Naive thymus-derived CD4-positive, alpha-beta T cell (primary cell): ENCODE measurements around the gene AMPD3. TPM values are rescaled to one million over a fixed set of nuclear protein-coding genes. Genes with fewer than 3 reads are reported as not detected.

Experiments
- ATAC-seq: fragments of 150-1000 bp; cut with Tn5 transposase; 2 replicates; pipeline ENCODE4 v1.10.0; 2021; ENCODE audit warnings: mild to moderate bottlenecking, moderate library complexity
- CTCF ChIA-PET: fragments of 350-600 bp; sonication (Branson Sonifier 250); formaldehyde crosslinking; loops from one replicate; lab custom pipeline; 2021; ENCODE audit warnings: antibody characterized with exemption; lab: Charles Lee
- POLR2A ChIA-PET: fragments of 350-600 bp; sonication (Branson Sonifier 250); formaldehyde crosslinking; loops from one replicate; lab custom pipeline; 2021; ENCODE audit warnings: antibody characterized with exemption, inconsistent platforms; lab: Charles Lee
- DNase-seq, 9 donors: peaks; one replicate each; pipeline versions ENCODE4 v3.0.0 to v3.0.0-alpha.2; 2020 to 2022; ENCODE audit warnings: mixed read lengths in 1 of 9
- H3K27ac ChIP-seq: one replicate; pipeline ENCODE4 v1.7.0; 2013; ENCODE audit warnings: mild to moderate bottlenecking, low read depth, low read length, moderate library complexity
- H3K27me3 ChIP-seq, 2 donors: one replicate each; pipeline ENCODE4 v1.7.0; 2013; ENCODE audit warnings: low read length in 2 of 2, mild to moderate bottlenecking in 2 of 2, moderate library complexity in 2 of 2; ENCODE audit not compliant: control insufficient read depth in 2 of 2, insufficient read depth in 2 of 2
- H3K36me3 ChIP-seq, 3 experiments: 1 replicate in 2 of 3; 2 replicates in 1 of 3; pipeline ENCODE4 v1.7.0; 2013; ENCODE audit warnings: low read length in 3 of 3, mild to moderate bottlenecking in 3 of 3, moderate library complexity in 1 of 3; ENCODE audit not compliant: insufficient read depth in 3 of 3, control insufficient read depth in 2 of 3
- H3K4me1 ChIP-seq, 2 donors: one replicate each; pipeline ENCODE4 v1.7.0; 2013; ENCODE audit warnings: low read length in 2 of 2, mild to moderate bottlenecking in 2 of 2, moderate library complexity in 1 of 2; ENCODE audit not compliant: control insufficient read depth in 2 of 2, insufficient read depth in 2 of 2
- H3K4me3 ChIP-seq: 2 replicates; pipeline ENCODE4 v1.7.0; 2013; ENCODE audit warnings: mild to moderate bottlenecking, low read length
- H3K9me3 ChIP-seq, 3 experiments: 1 replicate in 2 of 3; 2 replicates in 1 of 3; pipeline ENCODE4 v1.7.0; 2013; ENCODE audit warnings: low read length in 3 of 3; ENCODE audit not compliant: control insufficient read depth in 2 of 3
- H3K27ac Mint-ChIP-seq, 9 donors: one replicate each; pipeline ENCODE4 v1.8.0; 2020 to 2022; ENCODE audit warnings: mixed read lengths in 9 of 9, mild to moderate bottlenecking in 8 of 9, moderate library complexity in 5 of 9, inconsistent platforms in 2 of 9
- H3K27me3 Mint-ChIP-seq, 5 donors: one replicate each; pipeline ENCODE4 v1.8.0; 2021 to 2022; ENCODE audit warnings: mixed read lengths in 5 of 5, mild to moderate bottlenecking in 1 of 5
- H3K36me3 Mint-ChIP-seq, 5 donors: one replicate each; pipeline ENCODE4 v1.8.0; 2020 to 2022; ENCODE audit warnings: mixed read lengths in 5 of 5, mild to moderate bottlenecking in 3 of 5, inconsistent platforms in 1 of 5
- H3K4me1 Mint-ChIP-seq, 7 donors: one replicate each; pipeline ENCODE4 v1.8.0; 2020 to 2022; ENCODE audit warnings: mixed read lengths in 7 of 7, mild to moderate bottlenecking in 3 of 7, inconsistent platforms in 1 of 7
- H3K4me3 Mint-ChIP-seq, 10 donors: one replicate each; pipeline ENCODE4 v1.8.0; 2020 to 2022; ENCODE audit warnings: mild to moderate bottlenecking in 10 of 10, mixed read lengths in 10 of 10, moderate library complexity in 6 of 10, inconsistent platforms in 2 of 10
- H3K9me3 Mint-ChIP-seq, 11 donors: one replicate each; pipeline ENCODE4 v1.8.0; 2020 to 2022; ENCODE audit warnings: mixed read lengths in 11 of 11, mild to moderate bottlenecking in 4 of 11, inconsistent platforms in 1 of 11, moderate library complexity in 1 of 11
- intact Hi-C, 2 donors: fragments of 100-400 bp; cut with micrococcal nuclease; formaldehyde crosslinking; loops; one replicate each; pipeline ENCODE4 v1.15.1; 2023
- polyA plus RNA-seq, 2 donors: library from polyadenylated mRNA; unstranded; fragments of 300-500 nt; fragmentation: Illumina TruSeq; gene quantifications; one replicate each; pipeline ENCODE4 v1.2.3, GENCODE V29; 2021
- total RNA-seq, 6 experiments: library from RNA in 5 of 6; stranded (reverse) in 5 of 6; gene quantifications; 1 replicate in 5 of 6; 2 replicates in 1 of 6; pipeline ENCODE4 v1.2.3 and lab custom pipeline; 2021 to 2026

The AMPD3 gene
- total RNA-seq (10 to 100 TPM; 23.9 to 35.1 (median 30.4) TPM), polyA plus RNA-seq (10 to 100 TPM; 12.9 to 17.8 TPM), total RNA-seq (lab: John Stamatoyannopoulos, UW) (38.0 reads per million, percentile 65 among the genes with 10 or more reads in this experiment)

- CTCF ChIA-PET, result interaction anchor here (0.6 to 2.4 kb wide), 7 partner anchors 9 to 87 kb away, joined by 3 to 13 read pairs (median 4); no protein-coding TSS in a partner anchor
- H3K27me3 Mint-ChIP-seq, result peaks cover 0 to 11% (median 0%) of the 10 kb centered on the region in 5 donors
- Histone ChIP-seq H3K27ac (peak within 1 kb of the TSS; percentile 75), H3K4me1 (peaks cover 59 to 70% of the 10 kb centered on the region in 2 donors), H3K36me3 (no peaks in the 10 kb centered on the region), H3K27me3 (no peaks in the 10 kb centered on the region), H3K9me3 (no peaks in the 10 kb centered on the region), H3K4me3 (peak within 1 kb of the TSS; percentile 55)
- DNase-seq (peak in 1 of 9 donors; percentile 35), ATAC-seq (peak; percentile 19)
- H3K4me3 Mint-ChIP-seq, result peak within 1 kb of the TSS; percentile 78 to 96 (median 92)
- peaks cover 67 to 88% (median 86%) of the 10 kb centered on the region in 7 donors for H3K4me1 Mint-ChIP-seq
- peaks cover 0 to 10% (median 0%) of the 10 kb centered on the region in 5 donors for H3K36me3 Mint-ChIP-seq
- POLR2A ChIA-PET, result interaction anchor here (0.7 to 3.0 kb wide), 11 partner anchors 10 to 403 kb away, joined by 3 to 22 read pairs (median 4); partner anchors contain the start of genes EIF4G2, RNF141 and ZBED5
- intact Hi-C loops, result loop anchor here (5.0 to 10.0 kb wide), 12 partner anchors 37 to 1770 kb away; partner anchors contain the start of genes USP47 (in 2 of the 2), ZBED5 (in 2 of the 2), ADM (in 1 of the 2) and EIF4G2 (in 1 of the 2)
- H3K9me3 Mint-ChIP-seq, result peaks cover 0 to under 1% (median 0%) of the 10 kb centered on the region in 11 donors
- H3K27ac Mint-ChIP-seq, result peak within 1 kb of the TSS; percentile 87 to 98 (median 94)
Measured at GRCh38 chr11:10454878-10455631, at the start of gene AMPD3. Gene AMPD3, plus strand, starts transcription at chr11:10455264. Its CDS starts 6,256 bp downstream, at chr11:10461520.

DNA sequence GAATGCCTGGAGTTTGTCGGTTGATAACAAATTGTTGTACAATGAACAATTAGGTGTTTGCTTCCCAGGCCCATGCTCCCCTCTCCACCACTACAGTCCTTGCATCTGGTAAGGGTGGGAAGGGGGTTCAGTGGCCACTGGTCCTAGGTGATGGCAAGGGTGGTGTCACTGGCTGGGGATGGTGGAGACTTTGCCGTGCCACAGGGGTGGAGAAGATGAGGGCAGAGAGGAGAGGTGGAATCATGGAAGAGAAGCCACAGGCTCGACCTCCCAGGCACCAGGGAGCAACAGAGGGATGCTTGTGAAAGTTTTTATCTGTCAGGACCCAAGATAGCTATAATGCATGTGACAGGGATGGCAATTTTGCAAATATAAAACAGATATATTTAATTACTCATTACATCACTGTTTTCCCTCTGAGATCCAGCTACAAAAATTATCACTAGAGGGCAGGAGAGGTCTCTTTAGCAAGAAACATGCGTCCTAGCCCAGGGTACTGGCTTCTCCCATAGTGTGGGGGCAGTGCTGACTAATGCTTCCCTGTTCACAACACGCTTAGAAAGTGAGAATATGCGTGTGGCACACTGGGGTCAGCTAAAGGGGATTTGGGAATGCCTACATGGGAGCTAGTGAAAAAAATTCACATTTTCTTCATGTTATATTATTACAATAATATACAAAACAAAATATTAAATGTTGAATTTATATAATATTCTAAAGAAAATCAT, 49.0 kb upstream of the AMPD3 start:
- Mint-ChIP-seq H3K9me3 (no peaks in the 10 kb centered on the region), H3K27ac (peak overlapping the region in 1 of 9 donors; percentile 50), H3K4me3 (no peak overlapping the region), H3K36me3 (no peaks in the 10 kb centered on the region), H3K27me3 (peaks cover 0 to 2% (median 0%) of the 10 kb centered on the region in 5 donors), H3K4me1 (peaks cover 5 to 34% (median 27%) of the 10 kb centered on the region in 7 donors)
- CTCF ChIA-PET, result interaction anchor here (0.6 to 5.0 kb wide), 16 partner anchors 9 to 387 kb away, joined by 3 to 65 read pairs (median 4); partner anchors contain the start of gene AMPD3
- DNase-seq (peak in 8 of 9 donors; percentile 30 to 56 (median 46)), ATAC-seq (peak; percentile 82)
- H3K27me3 ChIP-seq, result no peaks in the 10 kb centered on the region
- POLR2A ChIA-PET, result interaction anchor here (0.6 to 1.1 kb wide), 3 partner anchors 49 to 345 kb away, joined by 3 read pairs; partner anchors contain the start of genes AMPD3 and CTR9
- peaks cover 4 to 12% of the 10 kb centered on the region in 2 donors for H3K4me1 ChIP-seq
- no peaks in the 10 kb centered on the region for H3K9me3 ChIP-seq
- intact Hi-C loops, result loop anchor here (1.0 to 10.0 kb wide), 4 partner anchors 135 to 619 kb away; partner anchors contain the start of gene RNF141 (in 1 of the 2)
- no peaks in the 10 kb centered on the region for H3K36me3 ChIP-seq
- H3K4me3 ChIP-seq, result no peak overlapping the region
- H3K27ac ChIP-seq, result no peak overlapping the region

- Mint-ChIP-seq H3K4me3 (no peak overlapping the region), H3K4me1 (peaks cover 5 to 34% (median 26%) of the 10 kb centered on the region in 7 donors), H3K27ac (no peak overlapping the region), H3K27me3 (peaks cover 0 to 4% (median 0%) of the 10 kb centered on the region in 5 donors), H3K9me3 (no peaks in the 10 kb centered on the region), H3K36me3 (no peaks in the 10 kb centered on the region)
- DNase-seq, result no peak
- ChIA-PET POLR2A (interaction anchor here (1.1 kb wide), 1 partner anchor 344 kb away, joined by 3 read pairs; the partner anchor contains the start of gene CTR9), CTCF (interaction anchor here (0.6 to 5.0 kb wide), 8 partner anchors 8 to 330 kb away, joined by 3 to 65 read pairs (median 4); no protein-coding TSS in a partner anchor)
- intact Hi-C loops, result loop anchor here (1.0 to 10.0 kb wide), 3 partner anchors 30 to 618 kb away; partner anchors contain the start of gene RNF141 (in 1 of the 2)
- Histone ChIP-seq H3K27me3 (no peaks in the 10 kb centered on the region), H3K27ac (no peak overlapping the region), H3K4me3 (no peak overlapping the region), H3K9me3 (no peaks in the 10 kb centered on the region), H3K4me1 (peaks cover 4 to 12% of the 10 kb centered on the region in 2 donors), H3K36me3 (no peaks in the 10 kb centered on the region)
- ATAC-seq, result peak; percentile 80
Measured at GRCh38 chr11:10407055-10407454, 48.0 kb upstream of the AMPD3 start.

DNA sequence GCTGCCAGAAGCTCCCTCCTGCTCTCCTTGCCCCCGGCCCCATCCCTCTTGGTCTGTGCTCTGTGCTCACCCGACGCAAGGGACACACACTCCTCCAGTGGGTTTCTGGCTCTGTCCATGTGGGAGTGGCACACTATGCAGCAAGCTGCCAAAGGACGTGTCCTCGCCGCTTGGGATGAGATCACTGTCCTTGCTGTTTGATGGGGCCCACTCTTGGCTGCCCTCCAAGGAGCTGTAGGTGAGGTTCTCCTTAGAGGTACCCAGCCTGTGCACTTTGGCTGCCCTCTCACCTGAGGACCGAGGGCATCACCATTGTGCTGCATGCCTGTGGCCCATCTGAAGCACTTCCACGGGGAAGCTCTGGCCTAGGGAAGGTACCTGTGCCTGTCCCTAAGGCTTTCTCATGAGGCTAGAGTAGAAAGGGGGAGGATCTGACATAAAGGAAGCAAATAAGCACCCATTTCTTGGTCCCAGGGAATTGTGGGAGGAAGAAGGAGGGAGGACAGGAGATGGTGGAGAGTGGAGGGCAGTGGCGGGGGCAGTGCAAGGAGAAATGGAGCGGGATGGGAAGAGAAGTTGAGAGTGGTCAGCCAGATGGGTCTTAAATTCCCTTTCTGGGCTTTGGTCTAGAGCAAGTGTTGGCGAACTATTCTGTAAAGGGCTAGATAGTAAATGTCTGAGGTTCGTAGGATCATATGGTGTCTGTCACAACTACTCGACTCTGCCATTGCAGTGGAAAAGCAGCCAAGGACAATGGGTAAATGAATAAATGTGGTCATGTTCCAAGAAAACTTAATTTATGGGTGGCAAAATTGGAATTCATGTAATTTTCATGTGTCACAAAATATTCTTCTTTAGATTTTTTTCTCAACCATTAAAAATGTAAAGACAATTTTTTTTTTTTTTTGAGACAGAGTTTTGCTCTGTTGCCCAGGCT, 47.0 kb upstream of the AMPD3 start:
- H3K36me3 Mint-ChIP-seq, result no peaks in the 10 kb centered on the region
- ChIA-PET POLR2A (interaction anchor here (0.7 kb wide), 1 partner anchor 340 kb away, joined by 3 read pairs; no protein-coding TSS in a partner anchor), CTCF (interaction anchor here (1.0 to 1.3 kb wide), 3 partner anchors 125 to 248 kb away, joined by 3 to 6 read pairs (median 4); no protein-coding TSS in a partner anchor)
- intact Hi-C loops, result loop anchor here (1.0 to 10.0 kb wide), 3 partner anchors 31 to 617 kb away; partner anchors contain the start of gene RNF141 (in 1 of the 2)
- Histone ChIP-seq H3K27me3 (no peaks in the 10 kb centered on the region), H3K36me3 (no peaks in the 10 kb centered on the region), H3K9me3 (no peaks in the 10 kb centered on the region), H3K27ac (no peak overlapping the region), H3K4me3 (no peak overlapping the region), H3K4me1 (peaks cover 4 to 12% of the 10 kb centered on the region in 2 donors)
- peak overlapping the region in 4 of 9 donors; percentile 23 to 58 (median 47) for H3K27ac Mint-ChIP-seq
- DNase-seq (no peak), ATAC-seq (no peak)
- peaks cover 0 to 6% (median 0%) of the 10 kb centered on the region in 5 donors for H3K27me3 Mint-ChIP-seq
- H3K4me3 Mint-ChIP-seq, result no peak overlapping the region
- H3K4me1 Mint-ChIP-seq, result peaks cover 7 to 37% (median 26%) of the 10 kb centered on the region in 7 donors
- H3K9me3 Mint-ChIP-seq, result no peaks in the 10 kb centered on the region

- H3K9me3 Mint-ChIP-seq, result no peaks in the 10 kb centered on the region
- peak overlapping the region in 7 of 10 donors; percentile 11 to 63 (median 45) for H3K4me3 Mint-ChIP-seq
- ChIA-PET CTCF (interaction anchor here (1.0 to 1.3 kb wide), 3 partner anchors 132 to 247 kb away, joined by 3 to 6 read pairs (median 4); partner anchors contain the start of gene RNF141), POLR2A (interaction anchor here (0.6 to 0.9 kb wide), 2 partner anchors 43 to 170 kb away, joined by 3 to 4 read pairs; no protein-coding TSS in a partner anchor)
- peak overlapping the region in 6 of 9 donors; percentile 2 to 68 (median 34) for H3K27ac Mint-ChIP-seq
- intact Hi-C loops, result loop anchor here in 1 of 2 donors (10.0 kb wide), 1 partner anchor 616 kb away; no protein-coding TSS in a partner anchor
- peaks cover 0 to 6% (median 0%) of the 10 kb centered on the region in 5 donors for H3K27me3 Mint-ChIP-seq
- H3K36me3 ChIP-seq, result no peaks in the 10 kb centered on the region
- no peaks in the 10 kb centered on the region for H3K27me3 ChIP-seq
- no peak overlapping the region for H3K27ac ChIP-seq
- H3K9me3 ChIP-seq, result no peaks in the 10 kb centered on the region
- peaks cover 19 to 49% (median 36%) of the 10 kb centered on the region in 7 donors for H3K4me1 Mint-ChIP-seq
- H3K36me3 Mint-ChIP-seq, result no peaks in the 10 kb centered on the region
- H3K4me3 ChIP-seq, result no peak overlapping the region
- peaks cover 4 to 19% of the 10 kb centered on the region in 2 donors for H3K4me1 ChIP-seq
- no peak for DNase-seq
- no peak for ATAC-seq
Measured at GRCh38 chr11:10409207-10409661, 45.8 kb upstream of the AMPD3 start.
